ENCODE measurements around the gene TMEM156.

GRCh38 chr4:39067451-39067850, 35.2 kb upstream of the TMEM156 start:
- TF ChIP-seq CTCF (IDR thresholded peaks at IDR 0.05; ENCODE audit: low read depth, low read length) (no peak), EZH2phosphoT487 (IDR thresholded peaks at IDR 0.05; ENCODE audit: low read depth) (no peak)
